SKM-1 (cell line): Measurements from ENCODE around the gene SCYGR4.
"Not testable (repeated sequence)": the region's sequence is repeated elsewhere in the genome, so short reads cannot be mapped to it uniquely, and the experiment has no call there.

Experiments
- DNase-seq: peaks from one replicate; lab custom pipeline; 2025; ENCODE audit not compliant: unreplicated experiment; lab: John Stamatoyannopoulos, UW

The SCYGR4 gene

GRCh38 chr2:227617316-227618230 lies at the start of gene SCYGR4:
TSS of gene SCYGR4 (plus strand) at chr2:227617498. CDS start at chr2:227617498, 0 bp downstream.
- no peak for DNase-seq

DNA sequence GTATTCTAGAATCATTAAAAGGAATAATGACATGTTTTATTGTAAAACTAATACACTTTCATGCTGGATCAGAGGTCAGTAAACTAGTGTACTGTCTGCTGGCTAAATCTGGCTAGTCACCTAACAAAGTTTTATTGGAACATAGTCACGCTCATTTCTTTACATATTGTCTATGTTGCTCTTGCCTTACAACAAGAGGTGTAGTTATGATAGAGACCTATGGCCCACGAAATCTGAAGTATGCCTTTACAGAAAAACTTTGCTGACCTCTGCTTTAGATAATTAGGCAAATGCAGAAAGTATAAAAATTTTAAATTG lies 48.5 kb upstream of the SCYGR4 start:
- DNase-seq = no peak

DNA sequence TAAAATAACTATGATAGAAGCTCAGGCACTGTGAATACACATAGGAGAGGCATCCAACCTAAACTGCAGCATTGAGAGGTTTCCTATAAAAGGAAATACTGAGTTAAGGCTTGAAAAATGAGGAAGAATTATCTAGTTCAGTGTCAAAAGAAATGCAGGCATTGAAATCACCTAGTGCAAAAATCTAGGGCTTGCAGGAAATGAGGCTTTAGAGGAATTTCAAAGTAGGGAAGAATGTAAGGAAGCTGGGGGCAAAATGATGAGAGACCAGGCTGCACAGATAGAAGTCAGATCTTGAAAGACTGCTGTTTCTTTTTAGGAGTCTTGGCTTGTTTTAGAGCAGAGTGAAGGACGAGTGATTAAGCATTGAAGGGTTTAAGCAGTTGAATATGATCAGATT lies 46.7 kb upstream of the SCYGR4 start:
- DNase-seq = no peak

- no peak for DNase-seq
These were observed 41.2 kb upstream of the SCYGR4 start for GRCh38 chr2:227576110-227576509.

DNA sequence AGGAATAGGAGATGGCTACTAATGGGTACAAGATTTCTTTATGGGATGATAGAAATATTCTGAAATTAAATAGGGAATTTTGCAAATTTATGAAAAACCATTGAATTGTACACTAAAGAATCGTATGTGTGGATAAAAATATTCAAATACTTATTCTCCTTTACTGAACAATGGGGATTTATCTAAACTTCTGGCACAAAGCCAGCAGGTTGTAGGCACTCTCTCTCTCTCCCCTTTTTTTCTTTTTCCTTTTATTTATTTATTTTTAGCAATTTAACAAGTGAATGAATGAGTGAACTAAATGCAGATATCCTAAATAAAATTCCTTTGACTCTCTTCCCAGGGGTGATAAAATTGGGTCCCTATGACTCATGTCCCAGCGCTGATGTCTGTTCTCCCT lies 40.5 kb upstream of the SCYGR4 start:
- no peak for DNase-seq

DNA sequence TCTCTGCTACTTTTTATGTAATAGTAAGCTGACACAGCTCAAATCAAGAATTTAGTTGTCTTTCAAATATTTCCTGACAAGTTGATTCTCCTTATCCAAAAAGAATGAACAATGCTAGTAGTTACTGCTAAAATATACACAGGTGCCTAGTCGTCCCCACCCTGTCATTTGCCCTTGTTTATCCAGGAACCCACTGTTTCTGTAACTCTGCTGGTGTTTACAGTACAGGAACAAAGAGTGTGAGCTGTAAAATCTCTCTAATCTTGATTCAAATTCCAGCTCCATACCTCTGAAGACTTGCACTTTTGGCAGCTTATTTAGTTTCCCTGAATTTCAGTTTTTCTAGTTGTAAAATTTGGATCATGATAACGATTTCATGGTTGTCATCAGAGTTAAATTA lies 39.7 kb upstream of the SCYGR4 start:
- no peak for DNase-seq

- DNase-seq = no peak
These were observed 38.7 kb upstream of the SCYGR4 start for GRCh38 chr2:227578642-227579041.

GRCh38 chr2:227579791-227580190 lies 37.5 kb upstream of the SCYGR4 start:
- no peak for DNase-seq

- no peak for DNase-seq
These were observed 34.9 kb upstream of the SCYGR4 start for GRCh38 chr2:227582369-227582768.

- DNase-seq = no peak
These were observed 24.5 kb upstream of the SCYGR4 start for GRCh38 chr2:227592694-227593387.

GRCh38 chr2:227595797-227596196 lies 21.5 kb upstream of the SCYGR4 start:
- no peak for DNase-seq

GRCh38 chr2:227597036-227597435 lies 20.3 kb upstream of the SCYGR4 start:
- no peak for DNase-seq

DNA sequence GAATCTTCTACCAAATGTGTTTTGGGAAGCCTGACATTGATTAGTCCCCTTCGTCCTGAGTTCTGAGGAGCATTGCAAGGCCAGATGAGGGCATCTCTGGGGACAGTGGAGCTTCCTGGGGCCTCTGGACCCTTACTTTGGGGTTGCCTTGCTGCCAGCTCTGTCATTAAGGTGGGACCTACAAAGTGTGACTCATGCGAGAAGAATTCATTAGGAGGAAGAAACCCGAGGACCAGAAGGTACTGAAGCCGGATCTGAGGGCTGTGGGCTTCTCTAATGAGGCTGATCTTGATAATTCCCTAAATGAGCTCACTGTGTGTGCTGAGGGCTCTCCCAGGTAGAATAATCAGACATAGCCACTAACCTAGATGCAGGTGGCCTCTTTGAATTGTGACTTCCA lies 19.3 kb upstream of the SCYGR4 start:
- no peak for DNase-seq

GRCh38 chr2:227598835-227599503 lies 18.3 kb upstream of the SCYGR4 start, which contains the start of gene SCYGR2:
TSS of gene SCYGR2 (plus strand) at chr2:227598893. CDS start at chr2:227598893, 0 bp downstream.
- DNase-seq = not testable (repeated sequence)

DNA sequence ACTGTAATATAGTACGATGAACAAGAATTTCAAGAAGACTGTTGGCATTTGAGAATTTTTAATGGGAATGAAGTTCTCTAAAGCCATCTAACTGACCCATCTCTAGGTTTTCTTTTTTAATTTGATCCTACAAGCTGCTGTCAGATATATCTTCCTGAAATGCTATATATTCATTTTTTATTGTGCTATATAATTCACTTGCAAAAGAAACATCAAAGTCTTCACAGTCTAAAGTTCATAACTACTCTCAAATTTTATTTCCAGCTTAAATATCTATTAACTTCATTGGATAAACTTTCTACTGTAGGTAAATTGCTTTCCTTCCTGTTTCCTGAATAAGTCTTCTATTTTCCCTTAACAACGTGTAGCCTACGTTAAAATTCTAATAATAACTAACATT lies 14.9 kb upstream of the SCYGR4 start:
- DNase-seq = no peak

DNA sequence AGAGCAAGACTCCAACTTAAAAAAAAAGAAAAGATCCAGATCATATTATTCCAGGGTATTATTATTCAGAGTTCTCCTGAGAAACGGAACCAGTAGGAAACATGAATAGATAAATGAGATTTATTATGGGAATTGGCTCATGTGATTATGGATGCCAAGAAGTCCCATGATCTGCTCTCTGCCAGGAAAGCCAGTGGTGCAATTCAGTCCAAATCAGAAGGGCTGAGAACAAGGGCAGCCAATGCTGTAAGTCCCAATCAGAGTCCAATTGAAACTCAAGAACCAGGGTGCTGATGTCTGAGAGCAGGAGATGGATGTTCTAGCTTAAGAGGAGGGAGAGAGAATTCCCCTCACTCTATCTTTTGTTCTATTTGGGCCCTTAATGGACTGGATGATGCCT lies 10.8 kb upstream of the SCYGR4 start:
- no peak for DNase-seq

- no peak for DNase-seq
These were observed 9.4 kb upstream of the SCYGR4 start for GRCh38 chr2:227607941-227608340.

GRCh38 chr2:227608561-227609338 lies 8.5 kb upstream of the SCYGR4 start:
- peak; percentile 79 for DNase-seq

DNA sequence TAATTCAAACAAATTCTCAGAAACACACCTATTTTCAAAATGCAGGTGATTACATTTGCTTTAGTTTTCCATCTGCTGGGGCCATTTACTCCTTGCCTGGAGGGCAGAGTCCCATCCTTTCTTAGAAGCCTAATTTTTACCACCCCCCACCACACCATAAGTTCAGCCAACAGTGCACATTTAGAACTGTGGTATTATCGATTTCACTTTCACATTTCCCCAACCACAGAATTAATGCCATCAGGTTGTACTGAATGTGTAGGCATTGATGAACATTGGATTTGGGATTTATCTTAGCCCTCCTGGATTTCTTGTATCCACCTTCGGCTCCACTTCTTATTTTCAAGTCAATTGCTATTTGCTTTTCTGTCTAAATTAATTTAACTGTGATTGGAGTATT lies 7.2 kb upstream of the SCYGR4 start:
- DNase-seq = no peak

DNA sequence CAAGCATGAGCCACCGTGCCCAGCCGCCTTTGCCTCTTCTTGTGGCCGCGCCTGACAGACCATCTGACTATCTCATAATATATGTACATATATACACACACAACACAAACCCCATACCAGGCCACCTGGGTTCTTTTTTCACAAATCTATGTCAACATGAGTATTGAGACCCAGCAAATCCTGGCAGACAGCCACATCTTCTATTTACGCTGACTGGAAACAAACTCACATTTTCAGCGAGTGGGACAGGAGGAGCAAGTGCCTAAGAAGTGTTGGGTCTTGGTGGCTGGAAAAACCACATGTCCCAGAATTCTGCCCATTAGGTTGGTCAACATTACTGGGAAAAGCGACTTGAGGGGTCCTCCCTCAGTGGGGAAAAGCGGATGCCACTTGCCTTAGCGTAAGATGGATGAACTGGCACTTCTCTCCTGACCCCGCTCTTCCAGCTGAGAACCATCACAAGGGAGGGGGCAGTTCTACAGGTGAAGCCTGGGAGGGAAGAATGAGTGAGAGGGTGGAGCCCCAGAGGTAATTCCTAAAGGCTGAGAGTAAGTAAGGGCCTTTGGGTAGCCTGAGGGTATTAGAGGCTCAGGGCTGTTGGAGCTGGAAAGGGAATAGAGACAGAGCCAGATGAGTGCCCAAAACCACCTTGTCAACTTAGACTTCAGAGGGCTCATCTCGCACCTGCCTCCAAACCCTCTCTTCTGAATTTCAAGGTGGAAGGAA lies 4.6 kb upstream of the SCYGR4 start:
- no peak for DNase-seq
